Measurements from ENCODE around the gene SPG21. TPM values are rescaled to one million over a fixed set of nuclear protein-coding genes. Genes with fewer than 3 reads are reported as not detected.

SPG21 gene
- total and polyA plus RNA-seq, 2 of the 4 experiments (the other 2 are of a cell fraction), result 59.9 to 60.8 TPM

GRCh38 chr15:65006876-65007275, 17.2 kb upstream of the SPG21 start:
- Histone ChIP-seq H2AK5ac (ENCODE audit: low read depth, low read length) (no peak overlapping the region), H3K9me1 (ENCODE audit: insufficient read depth, low read length) (no peaks in the 10 kb centered on the region; the same call in 1 of the 2 replicates), H4K91ac (ENCODE audit: insufficient read depth, low read depth, low read length) (no peak overlapping the region), H3K9ac (ENCODE audit: low read depth, low read length) (no peak overlapping the region), H4K20me1 (ENCODE audit: insufficient read depth, low read length) (no peaks in the 10 kb centered on the region), H4K5ac (ENCODE audit: low read depth, low read length) (no peak overlapping the region), H2BK20ac (ENCODE audit: low read depth, low read length) (no peak overlapping the region), H4K8ac (ENCODE audit: low read depth in 2 of 2, low read length in 2 of 2) (no peak overlapping the region), H3K56ac (ENCODE audit: extremely low read depth, insufficient read depth, low read length) (no peak overlapping the region), H3K4me1 (ENCODE audit: control insufficient read depth, insufficient read depth, low read length) (no peaks in the 10 kb centered on the region), H2BK5ac (ENCODE audit: low read depth, low read length, poor library complexity, severe bottlenecking) (no peak overlapping the region), H3K18ac (ENCODE audit: low read depth, low read length) (no peak overlapping the region), H3K36me3 (ENCODE audit: control insufficient read depth, insufficient read depth, low read length) (peaks cover 10% of the 10 kb centered on the region), H3K14ac (replicated peaks; ENCODE audit: low read depth, low read length) (no peak overlapping the region), H2BK15ac (ENCODE audit: low read depth, low read length) (no peak overlapping the region), H3K79me1 (ENCODE audit: low read depth in 1 of 2, low read length in 2 of 2) (no peaks in the 10 kb centered on the region), H3K4ac (ENCODE audit: low read depth, low read length) (no peak overlapping the region), H3K9me3 (ENCODE audit: control insufficient read depth, insufficient read depth, low read length) (no peaks in the 10 kb centered on the region), H2BK120ac (ENCODE audit: low read depth, low read length) (no peak overlapping the region), H3K4me2 (ENCODE audit: low read depth, low read length) (no peak overlapping the region), H3K27me3 (ENCODE audit: control insufficient read depth, insufficient read depth, low read length) (no peaks in the 10 kb centered on the region), H2AK9ac (replicated peaks; ENCODE audit: low read depth, low read length, poor library complexity) (no peak overlapping the region), H3K23ac (ENCODE audit: low read depth, low read length) (no peak overlapping the region), H3K27ac (ENCODE audit: insufficient read depth, low read length) (no peak overlapping the region), H3K4me3 (ENCODE audit: insufficient read depth, low read depth, low read length) (no peak overlapping the region), H2AFZ (replicated peaks; ENCODE audit: low read length, poor library complexity) (no peak overlapping the region)
- intact Hi-C loops (cut with micrococcal nuclease) (no loop called here), dilution Hi-C loops (cut with HindIII; ENCODE audit: low sequenced_read_pairs, unreplicated experiment) (no loop called here), in situ Hi-C loops (cut with MboI; ENCODE audit: low sequenced_read_pairs) (no loop called here)
- BruUV-seq (replicated peaks), result no TSS peak
- 80% methylated on average over 1 of the region's 3 CpGs; no CpG with 5 or more reads in 1 of the 2 experiments for WGBS, 2 experiments (ENCODE audit: extremely low coverage in 2 of 2, insufficient read length in 1 of 2)
- no peak for ATAC-seq (ENCODE audit: low read depth)
- DNase-seq, result no peak
- TF ChIP-seq CEBPB (IDR thresholded peaks at IDR 0.05; ENCODE audit: low read depth, low read length) (no peak), RFX5 (IDR thresholded peaks at IDR 0.05; ENCODE audit: low read depth, low read length) (no peak), CTCF (conservative IDR thresholded peaks at IDR 0.05; ENCODE audit: low read depth, low read length) (no peak), CHD1 (IDR thresholded peaks at IDR 0.05; ENCODE audit: low read depth, low read length) (no peak), POLR2A (IDR thresholded peaks at IDR 0.05; ENCODE audit: low read depth, low read length) (no peak), FOS (IDR thresholded peaks at IDR 0.05; ENCODE audit: low read depth, low read length) (no peak), SMC3 (IDR thresholded peaks at IDR 0.05; ENCODE audit: low read depth, low read length) (no peak), MAZ (IDR thresholded peaks at IDR 0.05; ENCODE audit: borderline replicate concordance, low read depth, low read length) (no peak), MAFK (IDR thresholded peaks at IDR 0.05; ENCODE audit: low read depth, low read length) (no peak), RCOR1 (IDR thresholded peaks at IDR 0.05; ENCODE audit: insufficient replicate concordance, low read length) (no peak), ELK1 (IDR thresholded peaks at IDR 0.05; ENCODE audit: borderline replicate concordance, low read depth, low read length) (no peak), NFE2L2 (IDR thresholded peaks at IDR 0.05; ENCODE audit: low read depth, low read length) (no peak)
- ChIA-PET CTCF (no interaction called here), POLR2A (ENCODE audit: unreplicated experiment) (no interaction called here)
